HEK293T (cell line): Measurements from ENCODE around the gene FADS6.

Experiments used
- ARNT ChIP-seq: fragments of 450-650 bp; IDR thresholded peaks from 2 replicates; pipeline ENCODE4 v1.6.1; 2017; ENCODE audit warnings: mild to moderate bottlenecking
- BHLHE40 ChIP-seq: fragments of 450-650 bp; IDR thresholded peaks from 2 replicates; pipeline ENCODE4 v1.6.1; 2016; ENCODE audit warnings: mild to moderate bottlenecking, moderate library complexity, borderline replicate concordance
- ELF4 ChIP-seq: fragments of 450-650 bp; IDR thresholded peaks from 2 replicates; pipeline ENCODE4 v1.6.1; 2017; ENCODE audit warnings: antibody characterized with exemption
- FOXA1 ChIP-seq: fragments of 450-650 bp; IDR thresholded peaks from 2 replicates; pipeline ENCODE4 v1.6.1; 2016; ENCODE audit warnings: mild to moderate bottlenecking
- FOXK2 ChIP-seq: fragments of 450-650 bp; IDR thresholded peaks from 2 replicates; pipeline ENCODE4 v1.6.1; 2016; ENCODE audit warnings: mild to moderate bottlenecking
- FOXM1 ChIP-seq: fragments of 450-650 bp; IDR thresholded peaks from 2 replicates; pipeline ENCODE4 v1.6.1; 2017; ENCODE audit warnings: mild to moderate bottlenecking, borderline replicate concordance
- HDGF ChIP-seq: fragments of 450-650 bp; IDR thresholded peaks from 2 replicates; pipeline ENCODE4 v1.6.1; 2017; ENCODE audit warnings: antibody characterized with exemption, borderline replicate concordance
- L3MBTL2 ChIP-seq: fragments of 450-650 bp; conservative IDR thresholded peaks from 2 replicates; pipeline ENCODE4 v1.6.1; 2016; ENCODE audit warnings: mild to moderate bottlenecking
- SP1 ChIP-seq: fragments of 450-650 bp; IDR thresholded peaks from 2 replicates; pipeline ENCODE4 v1.6.1; 2017
- SUZ12 ChIP-seq: fragments of 450-650 bp; IDR thresholded peaks from 2 replicates; pipeline ENCODE4 v1.6.1; 2016; ENCODE audit warnings: mild to moderate bottlenecking
- TARDBP ChIP-seq: fragments of 450-650 bp; IDR thresholded peaks from 2 replicates; pipeline ENCODE4 v1.6.1; 2016
- ZNF384 ChIP-seq: fragments of 450-650 bp; IDR thresholded peaks from 2 replicates; pipeline ENCODE4 v1.6.1; 2016
- TF ChIP-seq, protein P1 (sequence below): fragments of 450-650 bp; IDR thresholded peaks from 2 replicates; pipeline ENCODE4 v1.6.1; 2016

DNA sequence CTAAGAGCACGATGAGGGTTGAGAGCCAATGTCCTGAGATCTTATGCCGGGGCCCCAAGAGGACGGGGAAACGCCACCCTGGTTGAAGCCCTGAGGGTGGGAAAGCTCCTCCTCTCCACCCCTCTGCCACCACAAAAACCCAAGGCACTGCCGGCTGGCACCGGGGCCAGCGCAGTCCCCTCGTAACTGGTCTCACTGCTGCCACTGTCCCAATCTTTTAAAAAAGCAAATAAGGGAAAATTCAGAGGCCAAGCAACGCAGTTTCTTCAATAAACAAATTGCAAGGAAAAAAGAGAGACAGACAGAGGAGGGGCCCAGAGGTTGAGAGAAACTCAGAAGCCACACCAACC is 40.4 kb downstream of the FADS6 start:
- TF ChIP-seq ZNF384, result no peak
- TF ChIP-seq SP1, result no peak
- TF ChIP-seq ELF4, result no peak
- TF ChIP-seq HDGF, result no peak
- TF ChIP-seq SUZ12, result no peak
- TF ChIP-seq FOXA1, result no peak
- no peak for TF ChIP-seq FOXM1
- no peak for TF ChIP-seq ARNT
- TF ChIP-seq L3MBTL2, result no peak
- TF ChIP-seq FOXK2, result no peak
- TF ChIP-seq BHLHE40, result no peak
- TF ChIP-seq, protein P1, sequence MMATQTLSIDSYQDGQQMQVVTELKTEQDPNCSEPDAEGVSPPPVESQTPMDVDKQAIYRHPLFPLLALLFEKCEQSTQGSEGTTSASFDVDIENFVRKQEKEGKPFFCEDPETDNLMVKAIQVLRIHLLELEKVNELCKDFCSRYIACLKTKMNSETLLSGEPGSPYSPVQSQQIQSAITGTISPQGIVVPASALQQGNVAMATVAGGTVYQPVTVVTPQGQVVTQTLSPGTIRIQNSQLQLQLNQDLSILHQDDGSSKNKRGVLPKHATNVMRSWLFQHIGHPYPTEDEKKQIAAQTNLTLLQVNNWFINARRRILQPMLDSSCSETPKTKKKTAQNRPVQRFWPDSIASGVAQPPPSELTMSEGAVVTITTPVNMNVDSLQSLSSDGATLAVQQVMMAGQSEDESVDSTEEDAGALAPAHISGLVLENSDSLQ, result no peak
- TF ChIP-seq TARDBP, result no peak
